ENCODE measurements around the gene ZNF658. TPM values are rescaled to one million over a fixed set of nuclear protein-coding genes. Genes with fewer than 3 reads are reported as not detected.
"Not testable (repeated sequence)": the region's sequence is repeated elsewhere in the genome, so short reads cannot be mapped to it uniquely, and the experiment has no call there.

Gene ZNF658
- polyA plus RNA-seq, 6 donors from 2014 or later: 1.2 to 5.0 (median 2.2) TPM; not detected in 1

GRCh38 chr9:66942400-66943155 is 42.1 kb downstream of the ZNF658 start:
- H3K9me3 Mint-ChIP-seq; DNase-seq; H3K4me1 Mint-ChIP-seq; ATAC-seq (ENCODE audit: low read depth in 2 of 2); H3K36me3 Mint-ChIP-seq; H3K27ac Mint-ChIP-seq; H3K4me3 Mint-ChIP-seq; H3K27me3 Mint-ChIP-seq: not testable (repeated sequence)

DNA sequence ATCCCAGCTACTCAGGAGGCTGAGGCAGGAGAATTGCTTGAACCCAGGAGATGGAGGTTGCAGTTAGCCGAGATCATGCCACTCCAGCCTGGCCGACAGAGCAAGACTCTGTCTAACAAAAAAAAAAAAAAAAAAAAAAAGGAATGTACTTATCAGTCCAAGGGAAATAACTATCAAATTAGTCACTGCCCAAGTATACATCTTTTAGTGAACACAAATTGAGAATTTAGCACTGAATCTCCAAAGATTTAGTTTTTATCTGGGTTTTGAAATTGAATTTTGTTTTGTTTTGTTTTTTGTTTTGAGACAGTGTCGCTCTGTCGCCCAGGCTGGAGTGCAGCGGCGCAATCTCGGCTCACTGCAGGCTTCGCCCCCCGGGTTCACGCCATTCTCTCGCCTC is 52.1 kb downstream of the ZNF658 start:
- H3K27ac Mint-ChIP-seq; H3K4me3 Mint-ChIP-seq; ATAC-seq (ENCODE audit: low read depth in 2 of 2); H3K27me3 Mint-ChIP-seq; H3K9me3 Mint-ChIP-seq; H3K36me3 Mint-ChIP-seq; H3K4me1 Mint-ChIP-seq; DNase-seq: not testable (repeated sequence)

Other genes starting within 250 kb of the ZNF658 start
- gene SPATA31A3, start 91.8 kb downstream of the ZNF658 start, polyA plus RNA-seq (ENCODE audit: low read depth in 6 of 6): not detected